ENCODE data around the gene CPN1. TPM values are rescaled to one million over a fixed set of nuclear protein-coding genes. Genes with fewer than 3 reads are reported as not detected.
A peak's percentile ranks its signal among the peaks of the same experiment; 100 is the strongest.
"Not testable (repeated sequence)": the region's sequence is repeated elsewhere in the genome, so short reads cannot be mapped to it uniquely, and the experiment has no call there.

The CPN1 gene
- not detected in 2 replicates for total RNA-seq

DNA sequence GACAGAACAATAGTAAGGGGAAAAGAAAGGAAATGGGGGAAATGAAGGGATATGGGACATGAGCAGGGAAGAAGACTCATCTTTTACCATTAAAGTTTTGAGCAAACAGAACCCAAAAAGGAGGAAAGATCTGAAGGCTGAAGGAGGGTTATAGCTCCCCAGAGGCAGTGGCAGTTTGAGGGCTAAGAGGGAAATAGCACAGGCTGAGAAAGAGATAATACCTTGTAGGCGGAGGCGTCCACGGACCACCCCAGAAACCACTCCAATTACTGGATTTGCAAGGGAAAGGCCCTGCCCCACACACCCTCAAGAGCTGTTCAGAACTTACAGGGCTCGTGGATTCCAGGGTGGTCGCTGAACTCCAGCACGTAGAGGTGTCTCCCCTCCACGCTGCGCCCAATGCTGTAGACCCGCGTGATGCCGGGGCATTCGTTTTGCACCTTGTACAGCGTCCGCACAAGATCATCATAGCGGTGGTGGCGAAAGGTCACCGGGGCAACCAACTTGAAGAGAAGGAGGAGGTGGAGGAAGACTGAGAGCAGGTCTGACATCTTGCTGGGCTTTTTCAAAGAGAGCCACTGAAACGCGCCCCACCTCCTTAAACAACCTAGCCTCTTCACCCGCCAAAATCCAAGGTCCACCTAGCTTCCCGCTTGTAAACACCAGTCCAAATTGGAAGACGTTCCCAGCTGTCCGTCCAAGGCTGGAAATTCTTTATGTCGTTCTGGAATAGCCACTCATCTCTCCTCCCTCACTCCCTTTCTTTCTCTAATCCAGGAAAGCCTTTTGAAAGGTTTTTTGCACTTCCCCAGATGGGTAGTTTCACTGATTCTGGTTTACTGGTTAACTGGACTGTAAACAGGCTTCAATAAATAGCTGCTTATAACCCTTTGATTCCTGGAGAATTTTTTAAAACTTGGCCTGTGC lies at the start of gene CPN1:
CPN1 (minus strand) TSS at position 795 of the 927 bp plus-strand sequence; CDS start at position 551, 244 bp downstream.
- no peak for DNase-seq

GRCh38 chr10:100130831-100131230 lies 49.2 kb upstream of the CPN1 start:
- no peak for DNase-seq

DNA sequence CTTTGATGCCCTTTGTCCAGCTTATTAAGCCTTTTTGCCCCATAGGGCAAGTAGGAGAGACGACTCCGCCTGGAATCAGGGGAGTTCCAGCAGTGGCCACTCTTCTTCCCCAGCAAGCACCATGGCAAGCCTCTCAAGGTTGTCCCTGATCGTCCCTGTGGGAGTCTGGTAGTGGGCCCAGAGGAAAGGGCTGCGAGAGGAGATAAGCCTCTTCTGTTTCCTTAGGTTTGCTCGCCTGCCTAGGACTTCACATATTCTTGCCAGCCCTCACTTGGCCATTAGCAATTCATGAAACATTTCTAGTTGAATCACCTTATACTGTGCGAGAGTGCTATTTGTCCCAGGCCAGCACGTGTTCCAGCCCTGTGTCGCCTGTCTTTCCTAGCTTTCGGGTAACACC lies 47.8 kb upstream of the CPN1 start:
- DNase-seq: peak; percentile 62

DNA sequence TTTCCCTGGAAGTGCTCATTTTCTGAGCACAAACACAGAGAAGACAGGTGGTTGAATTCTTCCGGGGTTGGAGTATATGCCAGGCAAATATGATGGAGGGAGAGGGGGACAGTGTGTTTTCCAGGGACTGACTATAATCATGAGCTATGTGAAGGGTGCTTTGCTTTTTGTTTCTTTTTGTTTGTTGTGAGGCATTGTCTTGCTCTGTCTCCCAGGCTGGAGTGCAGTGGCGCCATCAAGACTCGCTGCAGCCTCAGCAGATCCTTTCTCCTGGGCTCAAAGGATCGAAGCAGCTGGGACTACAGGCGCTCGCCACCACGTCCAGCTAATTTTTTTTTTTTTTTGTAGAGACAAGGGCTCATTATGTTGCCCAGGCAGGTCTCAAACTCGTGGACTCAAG lies 47.3 kb upstream of the CPN1 start:
- DNase-seq: no peak

DNA sequence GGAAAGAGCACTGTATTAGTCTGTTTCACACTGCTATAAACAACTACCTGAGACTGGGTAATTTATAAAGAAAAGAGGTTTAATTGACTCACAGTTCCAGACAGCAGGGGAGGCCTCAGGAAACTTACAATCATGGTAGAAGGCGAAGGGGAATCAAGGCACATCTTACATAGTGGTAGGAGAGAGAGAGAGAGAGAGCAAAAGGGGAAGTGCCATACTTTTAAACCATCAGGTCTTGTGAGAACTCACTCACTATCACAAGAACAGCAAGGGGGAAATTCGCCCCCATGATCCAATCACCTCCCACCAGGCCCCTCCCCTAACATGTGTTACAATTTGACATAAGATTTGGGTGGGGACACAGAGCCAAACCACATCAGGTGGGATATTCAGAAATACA lies 43.7 kb upstream of the CPN1 start:
- DNase-seq: not testable (repeated sequence)

DNA sequence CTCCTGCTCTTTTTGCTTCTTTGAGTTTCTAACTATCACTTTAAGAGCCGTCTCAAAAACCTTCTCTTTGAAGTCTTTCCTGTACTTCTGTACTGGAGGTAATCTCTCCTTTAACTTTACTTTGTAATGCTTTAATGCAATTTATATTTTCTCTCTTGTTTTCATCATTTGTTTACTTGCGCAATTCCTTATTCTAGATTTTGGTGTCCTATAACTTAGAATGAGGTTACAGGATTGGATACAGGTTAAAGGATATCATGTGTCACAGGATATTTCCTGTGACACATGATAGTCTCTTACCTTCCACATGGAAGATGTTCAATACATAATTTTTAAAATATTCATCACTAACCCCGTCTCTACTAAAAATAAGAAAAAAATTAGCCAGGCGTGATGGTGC lies 42.4 kb upstream of the CPN1 start:
- no peak for DNase-seq

GRCh38 chr10:100122780-100123179 lies 41.1 kb upstream of the CPN1 start:
- no peak for DNase-seq

GRCh38 chr10:100120550-100120949 lies 38.9 kb upstream of the CPN1 start:
- DNase-seq: no peak

- DNase-seq: no peak
Observed at GRCh38 chr10:100119726-100120125, 38.1 kb upstream of the CPN1 start.

- DNase-seq: peak; percentile 2
Observed at GRCh38 chr10:100114976-100115770, 33.5 kb upstream of the CPN1 start.

GRCh38 chr10:100114460-100114859 lies 32.8 kb upstream of the CPN1 start:
- no peak for DNase-seq

DNA sequence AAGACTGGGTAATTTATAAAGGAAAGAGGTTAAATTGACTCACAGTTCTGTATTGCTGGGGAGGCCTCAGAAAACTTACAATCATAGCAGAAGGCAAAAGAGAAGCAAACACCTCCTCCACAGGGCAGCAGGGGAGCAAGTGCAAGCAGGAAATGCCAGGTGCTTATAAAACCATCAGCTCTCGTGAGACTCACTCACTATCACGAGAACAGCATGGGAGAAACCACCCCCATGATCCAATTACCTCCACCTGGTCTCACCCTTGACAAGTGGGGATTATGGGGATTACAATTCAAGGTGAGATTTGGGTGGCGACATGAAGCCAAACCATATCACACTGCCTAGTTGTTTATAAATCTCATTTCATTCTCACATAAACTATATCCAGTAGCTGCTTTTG lies 28.0 kb upstream of the CPN1 start:
- DNase-seq: no peak

DNA sequence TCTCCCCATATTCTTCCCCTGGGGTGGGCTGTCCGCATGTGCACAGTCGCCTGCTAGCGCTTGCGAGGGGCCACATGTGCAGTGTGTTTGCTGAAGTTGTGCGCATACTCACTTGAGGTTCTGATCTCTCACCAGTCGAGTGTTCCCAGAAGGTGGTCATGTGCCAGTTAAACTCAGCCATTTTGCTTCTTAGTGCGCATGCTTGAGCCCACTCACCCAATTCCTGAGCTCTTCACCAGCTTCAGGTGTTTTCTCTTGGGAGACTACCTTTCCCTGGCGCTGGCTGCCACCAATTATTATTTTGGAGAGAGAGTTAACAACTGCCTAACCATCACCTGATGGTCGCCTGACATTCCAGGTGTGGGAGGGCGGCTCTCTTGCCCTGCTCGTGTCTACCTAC lies 25.2 kb upstream of the CPN1 start:
- no peak for DNase-seq

DNA sequence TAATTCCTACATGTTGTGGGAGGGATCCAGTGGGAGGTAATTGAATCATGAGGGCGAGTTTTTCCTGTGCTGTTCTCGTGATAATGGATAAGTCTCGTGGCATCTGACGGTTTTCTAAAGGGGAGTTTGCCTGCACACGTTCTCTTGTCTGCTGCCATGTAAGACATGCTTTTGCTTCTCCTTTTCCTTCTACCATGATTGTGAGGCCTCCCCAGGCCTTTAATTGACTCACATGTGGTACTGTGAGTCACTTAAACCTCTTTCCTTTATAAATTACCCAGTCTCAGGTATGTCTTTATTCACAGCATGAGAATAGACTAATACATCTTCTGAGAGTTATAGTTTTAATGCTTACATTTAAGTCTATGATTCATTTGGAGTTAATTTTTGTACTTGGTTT lies 22.6 kb upstream of the CPN1 start:
- no peak for DNase-seq

- DNase-seq: no peak
Observed at GRCh38 chr10:100103581-100103980, 21.9 kb upstream of the CPN1 start.

DNA sequence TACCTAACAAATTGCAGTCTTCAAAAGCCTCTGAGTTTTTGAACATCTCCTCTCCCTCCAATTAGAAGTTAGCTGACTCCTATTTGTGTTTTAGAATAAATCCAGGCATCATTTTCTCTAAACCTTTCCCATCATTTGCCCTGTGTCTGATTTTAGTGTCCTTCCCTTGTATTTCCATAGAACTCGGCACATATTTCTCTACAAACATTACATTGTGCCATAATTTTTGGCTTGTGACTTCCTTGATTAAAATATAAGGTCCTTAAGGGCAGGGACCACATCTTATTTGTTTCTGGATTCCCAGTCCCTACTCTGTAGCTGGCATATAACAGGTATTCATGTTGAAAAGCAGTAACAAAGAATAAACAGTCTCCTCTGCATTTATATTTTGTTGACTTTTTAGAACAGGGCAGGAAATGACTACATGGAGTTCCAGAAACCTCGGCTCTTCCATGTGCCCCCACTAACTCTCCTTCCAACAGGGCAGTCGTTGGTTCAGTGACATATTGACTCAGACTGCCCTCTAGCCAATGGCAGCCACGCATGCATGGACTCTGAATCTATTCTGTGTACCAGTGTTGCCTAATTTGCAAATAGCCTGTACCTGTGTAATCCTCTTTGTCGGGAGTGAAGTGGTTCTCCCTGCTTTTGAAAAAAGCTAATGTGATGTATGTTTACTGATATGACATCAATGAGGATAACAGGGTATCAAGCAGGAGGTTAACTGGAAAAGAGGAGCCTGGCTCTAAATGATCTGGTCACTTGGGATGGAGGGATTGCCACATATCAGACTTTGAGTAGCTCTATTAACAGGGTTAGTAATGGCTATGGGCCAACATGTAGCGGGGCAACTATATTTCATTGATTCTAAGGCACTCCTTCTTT lies 19.8 kb upstream of the CPN1 start:
- DNase-seq: peak; percentile 54

- peak; percentile 58 for DNase-seq
Observed at GRCh38 chr10:100100651-100101184, 19.0 kb upstream of the CPN1 start.

DNA sequence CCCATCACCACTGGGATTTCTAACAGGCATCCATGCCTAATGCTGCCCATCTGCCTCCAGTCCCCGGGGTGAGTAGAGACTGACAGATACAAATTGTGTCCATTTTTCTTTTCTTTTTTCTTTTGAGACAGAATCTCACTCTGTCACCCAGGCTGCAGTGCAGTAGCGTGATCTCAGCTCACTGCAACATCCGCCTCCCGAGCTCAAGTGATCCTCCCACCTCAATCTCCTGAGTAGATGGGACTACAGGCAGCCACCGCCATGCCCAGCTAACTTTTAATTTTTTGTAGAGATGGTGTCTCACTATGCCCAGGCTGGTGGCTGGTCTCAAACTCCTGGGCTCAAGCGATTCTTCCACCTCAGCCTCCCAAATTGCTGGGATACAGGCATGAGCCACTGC lies 7.6 kb upstream of the CPN1 start:
- DNase-seq: no peak

DNA sequence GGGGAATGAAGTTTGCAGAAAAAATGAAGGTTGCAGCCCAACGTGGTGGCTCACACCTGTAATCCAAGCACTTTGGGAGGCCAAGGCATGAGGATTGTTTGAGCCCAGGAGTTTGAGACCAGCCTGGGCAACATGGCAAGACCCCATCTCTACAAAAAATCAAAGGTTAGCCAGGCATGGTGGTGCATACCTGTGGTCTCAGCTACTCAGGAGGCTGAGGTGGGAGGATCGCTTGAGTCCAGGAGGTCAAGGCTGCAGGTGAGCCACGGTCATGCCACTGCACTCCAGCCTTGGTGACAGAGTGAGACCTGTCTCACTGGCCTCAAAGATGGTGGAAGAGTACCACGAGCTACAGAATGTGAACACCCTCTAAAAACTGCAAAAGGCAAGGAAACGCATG lies 5.0 kb upstream of the CPN1 start:
- not testable (repeated sequence) for DNase-seq

DNA sequence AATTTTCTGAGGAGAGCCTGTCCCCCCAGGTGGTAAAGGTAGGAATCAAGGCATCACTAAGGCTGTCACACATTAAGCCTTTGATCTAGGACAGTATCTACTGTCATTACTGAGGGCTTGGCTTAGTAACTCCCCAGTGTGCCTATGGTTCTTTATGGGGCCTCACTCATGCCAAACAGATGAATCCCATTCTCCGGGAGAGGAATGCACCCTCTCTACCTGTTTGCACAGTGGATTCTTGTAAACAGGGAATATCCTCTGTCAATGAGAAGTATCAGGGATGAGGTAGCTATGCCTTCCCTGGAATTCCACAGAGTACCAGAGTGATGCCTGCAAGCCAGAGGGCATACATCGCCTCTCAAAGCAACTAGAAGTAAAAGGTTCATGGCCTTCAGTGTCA lies 3.9 kb upstream of the CPN1 start:
- DNase-seq: no peak

DNA sequence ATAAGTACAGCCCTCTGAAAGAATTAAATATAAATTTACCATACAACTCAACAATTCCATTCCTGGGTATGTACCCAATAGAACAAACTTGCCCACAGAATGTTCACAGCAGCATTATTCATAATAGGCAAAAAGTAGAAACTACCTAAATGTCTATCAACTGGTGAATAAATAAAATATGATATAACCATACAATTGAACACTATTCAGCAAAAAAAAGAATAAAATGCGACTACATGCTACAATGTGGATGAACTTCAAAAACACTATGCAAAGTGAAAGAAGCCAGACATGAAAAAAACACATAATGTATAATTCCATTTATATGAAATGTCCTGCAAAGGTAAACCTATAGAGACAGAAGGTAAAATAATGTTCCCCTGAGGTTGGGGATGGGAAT lies 2.0 kb upstream of the CPN1 start:
- DNase-seq: no peak

DNA sequence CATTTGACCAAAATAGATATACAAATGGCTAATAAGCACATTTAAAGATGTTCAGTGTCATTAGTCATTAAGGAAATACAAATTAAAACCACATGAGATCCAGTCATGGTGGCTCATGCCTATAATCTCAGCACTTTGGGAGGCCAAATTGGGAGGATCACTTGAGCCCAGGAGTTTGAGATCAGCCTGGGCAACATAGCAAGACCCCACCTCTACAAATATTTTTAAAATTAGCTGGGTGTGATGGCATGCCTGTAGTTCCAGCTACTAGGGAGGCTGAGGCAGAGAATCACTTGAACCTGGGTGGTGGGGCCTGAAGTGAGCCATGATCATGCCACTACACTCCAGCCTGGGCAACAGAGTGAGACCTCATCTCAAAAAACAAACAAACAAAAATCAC lies 607 bp upstream of the CPN1 start:
- DNase-seq: not testable (repeated sequence)
